HepG2 (cell line): Measurements from ENCODE around the gene USP38. TPM values are rescaled to one million over a fixed set of nuclear protein-coding genes. Genes with fewer than 3 reads are reported as not detected.

Experiments used
- ATAC-seq: fragments of 200-7000 bp; cut with Tn5 transposase; 3 replicates; pipeline ENCODE4 v1.9.1; 2020; ENCODE audit warnings: mild to moderate bottlenecking, moderate library complexity
- BruUV-seq: library from RNA; stranded (reverse); fragments of 400-500 nt; replicated peaks from 2 replicates; lab custom pipeline; 2021; lab: Mats Ljungman, UMichigan
- CTCF ChIA-PET: fragments of 300-600 bp; formaldehyde crosslinking; extraction: SDS; loops from one replicate; lab custom pipeline; 2021; ENCODE audit warnings: low total read pairs, inconsistent platforms, low intra/inter-chr PET ratio; lab: Yijun Ruan, JAX
- POLR2A ChIA-PET: fragments of 350-600 bp; sonication (Branson Sonifier 250); formaldehyde crosslinking; loops from one replicate; lab custom pipeline; 2020; ENCODE audit warnings: antibody characterized with exemption, inconsistent platforms; lab: Yijun Ruan, JAX
- DNase-seq: peaks from one replicate; pipeline ENCODE4 v3.0.0-alpha.2; 2015; ENCODE audit warnings: low spot score
- FAIRE-seq: peaks from 3 replicates; lab custom pipeline; 2011; peaks lifted over from hg19 to GRCh38; lab: Jason Lieb, UNC
- H2AFZ ChIP-seq: one replicate; pipeline ENCODE4 v1.6.1; 2011; ENCODE audit warnings: low read length, inconsistent platforms
- H3K27ac ChIP-seq: fragments of 300-600 bp; 3 replicates; pipeline ENCODE4 v1.8.0; 2011; ENCODE audit warnings: mixed run types, mild to moderate bottlenecking, mixed read lengths, low read length, inconsistent platforms; ENCODE audit not compliant: insufficient read depth; ENCODE audit errors: extremely low read length
- H3K27me3 ChIP-seq, 2 experiments: fragments of 200-600 bp in 1 of 2; 2 replicates in 1 of 2; 3 replicates in 1 of 2; pipeline versions ENCODE4 v1.6.0 to v1.8.0; 2011; ENCODE audit warnings: low read length in 2 of 2, mild to moderate bottlenecking in 2 of 2, moderate library complexity in 2 of 2, inconsistent platforms in 1 of 2; ENCODE audit not compliant: insufficient read depth in 2 of 2, control insufficient read depth in 1 of 2
- H3K36me3 ChIP-seq, 2 experiments: fragments of 200-600 bp in 1 of 2; replicated peaks in 1 of 2; 2 replicates in 1 of 2; 3 replicates in 1 of 2; pipeline versions ENCODE4 v1.5.1 to v1.8.0; 2011; ENCODE audit warnings: low read length in 2 of 2, inconsistent platforms in 1 of 2; ENCODE audit not compliant: insufficient read depth in 2 of 2, control insufficient read depth in 1 of 2
- H3K4me1 ChIP-seq: 2 replicates; pipeline ENCODE4 v1.5.1; 2012; ENCODE audit warnings: low read length, inconsistent platforms; ENCODE audit not compliant: insufficient read depth
- H3K4me2 ChIP-seq: 2 replicates; pipeline ENCODE4 v1.6.0; 2011; ENCODE audit warnings: low read depth, low read length, inconsistent platforms
- H3K4me3 ChIP-seq, 3 experiments: fragments of 200-600 bp in 1 of 3; sonication (generic), shearing (Covaris generic) in 1 of 3; replicated peaks in 1 of 3; 2 replicates each; pipeline ENCODE4 v1.5.1; 2011 to 2016; ENCODE audit warnings: low read length in 3 of 3, inconsistent platforms in 2 of 3, low read depth in 2 of 3, mild to moderate bottlenecking in 2 of 3, control low read depth in 1 of 3, mixed read lengths in 1 of 3; ENCODE audit not compliant: insufficient read depth in 1 of 3
- H3K79me2 ChIP-seq: one replicate; pipeline ENCODE4 v1.6.1; 2011; ENCODE audit warnings: low read length, inconsistent platforms; ENCODE audit not compliant: insufficient read depth
- H3K9ac ChIP-seq: 2 replicates; pipeline ENCODE4 v1.6.0; 2011; ENCODE audit warnings: mild to moderate bottlenecking, low read depth, low read length, inconsistent platforms; ENCODE audit not compliant: insufficient read depth
- H3K9me3 ChIP-seq: 2 replicates; pipeline ENCODE4 v1.5.1; 2012; ENCODE audit warnings: mild to moderate bottlenecking, low read length
- H4K20me1 ChIP-seq: 2 replicates; pipeline ENCODE4 v1.6.0; 2011; ENCODE audit warnings: inconsistent platforms, mild to moderate bottlenecking, low read length, moderate library complexity; ENCODE audit not compliant: insufficient read depth
- HIC2 ChIP-seq: sonication (generic); formaldehyde crosslinking; IDR thresholded peaks from 2 replicates; pipeline ENCODE4 v1.9.0; 2022; ENCODE audit warnings: low read depth, missing genetic modification reagents
- JARID2 ChIP-seq: sonication (generic); formaldehyde crosslinking; IDR thresholded peaks from 2 replicates; pipeline ENCODE4 v1.8.1; 2023; ENCODE audit warnings: missing genetic modification reagents, inconsistent platforms; ENCODE audit not compliant: insufficient replicate concordance
- STAG1 ChIP-seq: sonication (generic); formaldehyde crosslinking; IDR thresholded peaks from 2 replicates; pipeline ENCODE4 v1.4.0; 2020; ENCODE audit warnings: missing genetic modification reagents
- ZBTB44 ChIP-seq: sonication (generic); formaldehyde crosslinking; IDR thresholded peaks from 2 replicates; pipeline ENCODE4 v1.4.0; 2020; ENCODE audit warnings: missing genetic modification reagents
- ZNF607 ChIP-seq: sonication (generic); formaldehyde crosslinking; IDR thresholded peaks from 2 replicates; pipeline ENCODE4 v1.5.1; 2020; ENCODE audit warnings: missing genetic modification reagents, mild to moderate bottlenecking, borderline replicate concordance
- WGBS: methylation state at CpG from one replicate; pipeline ENCODE4 v1.1.6; 2017; ENCODE audit warnings: low lambda C conversion rate; 5-methylcytosine and 5-hydroxymethylcytosine counted together
- in situ Hi-C: cut with HindIII; loops from 2 replicates; pipeline ENCODE4 v1.10.0; 2017; ENCODE audit warnings: low pct_unique_long_range_greater_than_20kb; ENCODE audit not compliant: extremely low pct_ligation_motif_present
- intact Hi-C: fragments of 100-400 bp; cut with micrococcal nuclease; formaldehyde crosslinking; loops from one replicate; pipeline ENCODE4 v1.10.0; 2022; ENCODE audit not compliant: unreplicated experiment
- polyA plus RNA-seq, 8 experiments: library from polyadenylated mRNA; depleted of rRNA in 3 of 8; stranded (reverse) in 7 of 8; unstranded in 1 of 8; fragments of >200 nt; fragmentation: Illumina TruSeq in 4 of 8; extraction: Trizol in 4 of 8; gene quantifications; 2 replicates each; pipeline versions ENCODE4 v1.2.1 to v1.2.3, GENCODE V29; 2011 to 2016; ENCODE audit warnings: low read depth in 4 of 8, missing spikeins in 1 of 8, mixed read lengths in 1 of 8; ENCODE audit not compliant: insufficient read depth in 1 of 8
- total RNA-seq, 5 experiments: library from RNA; depleted of rRNA; stranded (reverse); fragments of >200 nt; fragmentation: Illumina TruSeq; extraction: Trizol; gene quantifications; 2 replicates each; pipeline ENCODE4 v1.2.3, GENCODE V29; 2016; ENCODE audit warnings: low read depth in 1 of 5

The USP38 gene
- total and polyA plus RNA-seq, 2 of the 13 experiments (the other 11 are each of a cell fraction or from before 2014, with no cell fraction given), result 4.5 to 11.8 TPM

- TF ChIP-seq HIC2 (no peak), ZNF607 (CRISPR knock-in tag) (no peak), ZBTB44 (CRISPR knock-in tag) (no peak)
Measured at GRCh38 chr4:143199503-143199902, 14.8 kb downstream of the USP38 start (continued).

GRCh38 chr4:143202824-143203223, 18.1 kb downstream of the USP38 start:
- H2AFZ ChIP-seq, result no peak overlapping the region
- no peak for ATAC-seq
- 100% methylated on average over 1 of the region's 1 CpG for WGBS
- TF ChIP-seq JARID2 (CRISPR knock-in tag), result no peak
- TF ChIP-seq STAG1 (CRISPR knock-in tag), result peak; percentile 30; the same call in 1 of the 2 replicates
- in situ Hi-C loops, result loop anchor here (10.0 kb wide), 1 partner anchor 282 kb away; no protein-coding TSS in a partner anchor
- H3K36me3 ChIP-seq, result peaks cover 8 to 67% of the 10 kb centered on the region in 2 experiments; a peak in 4 of 5 replicates
- no peaks in the 10 kb centered on the region for H3K9me3 ChIP-seq
- no peak overlapping the region for H3K4me3 ChIP-seq
- CTCF ChIA-PET, result interaction anchor here (0.6 to 1.3 kb wide), 4 partner anchors 52 to 280 kb away, joined by 3 to 5 read pairs (median 4); no protein-coding TSS in a partner anchor
- POLR2A ChIA-PET, result no interaction called here
- no peaks in the 10 kb centered on the region for H3K79me2 ChIP-seq
- no peak overlapping the region for H3K4me2 ChIP-seq
- no peaks in the 10 kb centered on the region for H3K4me1 ChIP-seq
- no peak overlapping the region for H3K9ac ChIP-seq
- no peak for DNase-seq
- no peaks in the 10 kb centered on the region for H3K27me3 ChIP-seq
- intact Hi-C loops, result no loop called here
- no TSS peak for BruUV-seq
- H4K20me1 ChIP-seq, result no peaks in the 10 kb centered on the region
- FAIRE-seq, result no peak
- no peak overlapping the region for H3K27ac ChIP-seq
